Epidermal melanocyte (primary cell): ENCODE measurements around the gene MAP3K6.
A peak's percentile ranks its signal among the peaks of the same experiment; 100 is the strongest.

Source experiments
- DNase-seq: peaks from one replicate; pipeline ENCODE4 v3.0.0; 2011; ENCODE audit warnings: low spot score; ENCODE audit not compliant: insufficient read length

The MAP3K6 gene

DNA sequence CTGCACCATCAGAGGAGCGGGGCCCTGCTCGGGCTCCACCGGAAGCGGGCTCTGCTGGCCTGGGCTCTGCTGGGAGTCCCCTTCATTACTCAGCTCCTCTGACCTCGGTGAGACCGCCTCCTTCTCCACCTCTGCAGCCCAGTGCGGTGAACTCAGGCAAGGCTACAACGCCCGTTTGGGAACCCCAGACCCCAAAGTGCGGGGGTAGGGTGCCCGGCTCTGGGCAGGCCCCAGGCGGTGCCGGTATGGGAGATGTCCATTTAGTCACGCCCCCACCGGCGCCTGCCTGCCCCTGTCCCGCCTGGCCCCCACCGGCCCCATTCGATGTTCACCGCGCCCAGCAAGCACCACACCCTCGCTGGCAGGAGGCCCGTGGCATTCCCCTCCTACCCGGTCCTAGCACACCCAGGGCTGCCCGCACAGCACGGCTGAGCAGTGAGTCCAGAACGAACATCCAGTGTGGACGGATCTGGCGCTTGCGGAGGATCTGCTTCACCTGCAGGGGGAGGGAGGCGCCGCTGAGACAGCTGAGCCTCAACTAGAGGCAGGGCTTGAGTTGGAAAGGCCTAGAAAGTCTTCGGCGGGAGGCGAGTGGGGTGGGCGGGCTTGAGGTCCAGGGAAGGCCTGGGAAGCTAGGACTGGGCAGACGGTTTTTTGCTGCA is 10.0 kb downstream of the MAP3K6 start:
- DNase-seq: no peak

DNA sequence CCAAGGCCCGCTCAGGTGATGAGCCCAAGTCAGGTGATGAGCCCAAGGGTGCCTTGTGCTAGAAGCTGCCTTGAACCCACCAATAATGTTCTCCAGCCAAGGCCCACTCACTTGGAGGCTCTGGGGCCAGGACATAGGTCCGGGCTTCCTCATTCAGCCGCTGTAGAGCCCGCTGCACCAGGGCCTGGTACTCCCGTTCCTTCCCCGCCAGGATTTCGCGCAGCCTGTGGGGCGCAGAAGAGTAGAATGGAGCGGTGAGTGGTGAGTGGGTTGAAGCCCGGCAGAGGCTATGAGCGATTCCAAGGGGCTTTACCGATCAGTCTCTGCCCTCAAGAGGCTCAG is 10.5 kb downstream of the MAP3K6 start:
- DNase-seq: no peak

DNA sequence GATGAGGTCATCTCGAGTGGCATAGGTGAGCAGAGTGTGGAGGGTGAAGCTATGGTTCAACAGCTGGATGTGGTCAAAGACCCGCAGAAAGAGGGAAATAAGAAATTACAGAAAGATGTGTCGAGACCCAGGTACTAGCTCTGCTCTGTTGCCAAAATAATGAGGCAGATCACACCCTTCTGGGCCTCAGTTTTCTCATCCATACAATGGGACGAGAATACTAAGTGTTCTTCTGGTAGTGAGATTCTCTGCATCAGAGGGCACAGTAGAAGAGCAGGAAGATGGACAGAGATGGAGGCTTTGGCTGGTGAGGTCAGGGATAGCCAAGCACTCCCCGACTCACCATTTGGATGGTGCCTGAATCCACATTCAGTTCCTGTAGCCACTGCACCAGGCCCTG is 11.1 kb downstream of the MAP3K6 start:
- no peak for DNase-seq

DNA sequence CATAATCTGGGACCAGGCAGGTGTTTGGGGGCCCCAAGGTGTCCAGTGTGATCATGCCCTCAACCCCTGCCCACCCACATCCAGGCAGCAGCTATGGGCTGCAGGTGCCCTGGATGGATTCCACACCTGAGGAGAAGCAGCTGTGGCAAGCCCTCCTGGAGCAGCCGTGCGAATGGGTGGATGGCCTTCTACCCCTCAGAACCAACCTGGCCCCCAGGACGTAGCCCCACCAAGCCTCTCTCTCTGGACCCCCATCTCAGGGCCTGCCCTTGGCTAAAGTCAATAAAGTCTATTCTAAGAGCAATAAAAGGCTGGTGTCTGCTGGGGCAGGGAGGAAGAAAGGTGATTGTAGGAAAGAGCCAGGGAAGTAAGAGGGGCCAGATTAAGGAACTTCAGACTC is 13.1 kb downstream of the MAP3K6 start:
- DNase-seq: no peak

DNA sequence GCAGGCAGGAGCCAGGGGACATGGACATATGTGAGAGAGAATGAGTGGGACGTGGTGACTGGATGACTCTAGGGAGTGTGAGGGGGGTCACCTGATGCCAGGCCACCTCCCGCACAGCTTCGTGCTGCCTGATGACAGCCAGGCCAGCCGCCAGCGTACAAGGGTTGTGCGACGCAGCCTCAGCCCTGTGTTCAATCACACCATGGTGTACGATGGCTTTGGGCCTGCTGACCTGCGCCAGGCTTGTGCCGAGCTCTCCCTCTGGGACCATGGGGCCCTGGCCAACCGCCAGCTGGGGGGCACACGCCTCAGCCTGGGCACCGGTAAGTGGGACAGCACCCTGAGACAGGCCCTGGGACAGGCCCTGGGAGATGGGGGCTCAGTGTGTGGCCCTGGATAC is 13.6 kb downstream of the MAP3K6 start:
- no peak for DNase-seq

DNA sequence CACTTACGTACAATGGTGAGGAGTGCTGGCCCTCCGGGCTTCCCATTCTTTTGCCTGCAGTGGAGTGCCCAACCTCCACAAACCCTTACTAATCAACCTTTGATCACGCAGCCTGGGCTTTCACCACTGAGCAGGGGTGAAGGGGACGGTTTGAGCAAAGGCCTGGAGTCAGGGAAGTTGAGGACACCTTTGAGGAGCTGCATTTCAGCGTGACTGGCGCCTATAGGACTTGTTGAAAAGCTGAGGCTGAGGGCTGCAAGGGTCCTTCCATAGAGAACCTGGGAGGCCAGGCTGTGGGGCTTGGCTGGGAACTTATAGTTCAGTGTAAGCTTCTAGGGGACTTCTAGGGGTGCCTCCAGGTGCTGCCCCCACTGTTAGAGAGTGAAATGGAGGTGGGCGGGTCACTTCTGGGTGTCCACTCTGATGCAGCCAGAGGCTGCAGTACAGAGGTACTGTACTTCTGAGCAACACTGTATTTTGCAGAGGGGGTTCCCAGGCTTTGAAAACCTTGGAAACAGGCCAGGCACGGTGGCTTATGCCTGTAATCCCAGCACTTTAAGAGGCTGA is 15.1 kb downstream of the MAP3K6 start:
- DNase-seq: no peak

DNA sequence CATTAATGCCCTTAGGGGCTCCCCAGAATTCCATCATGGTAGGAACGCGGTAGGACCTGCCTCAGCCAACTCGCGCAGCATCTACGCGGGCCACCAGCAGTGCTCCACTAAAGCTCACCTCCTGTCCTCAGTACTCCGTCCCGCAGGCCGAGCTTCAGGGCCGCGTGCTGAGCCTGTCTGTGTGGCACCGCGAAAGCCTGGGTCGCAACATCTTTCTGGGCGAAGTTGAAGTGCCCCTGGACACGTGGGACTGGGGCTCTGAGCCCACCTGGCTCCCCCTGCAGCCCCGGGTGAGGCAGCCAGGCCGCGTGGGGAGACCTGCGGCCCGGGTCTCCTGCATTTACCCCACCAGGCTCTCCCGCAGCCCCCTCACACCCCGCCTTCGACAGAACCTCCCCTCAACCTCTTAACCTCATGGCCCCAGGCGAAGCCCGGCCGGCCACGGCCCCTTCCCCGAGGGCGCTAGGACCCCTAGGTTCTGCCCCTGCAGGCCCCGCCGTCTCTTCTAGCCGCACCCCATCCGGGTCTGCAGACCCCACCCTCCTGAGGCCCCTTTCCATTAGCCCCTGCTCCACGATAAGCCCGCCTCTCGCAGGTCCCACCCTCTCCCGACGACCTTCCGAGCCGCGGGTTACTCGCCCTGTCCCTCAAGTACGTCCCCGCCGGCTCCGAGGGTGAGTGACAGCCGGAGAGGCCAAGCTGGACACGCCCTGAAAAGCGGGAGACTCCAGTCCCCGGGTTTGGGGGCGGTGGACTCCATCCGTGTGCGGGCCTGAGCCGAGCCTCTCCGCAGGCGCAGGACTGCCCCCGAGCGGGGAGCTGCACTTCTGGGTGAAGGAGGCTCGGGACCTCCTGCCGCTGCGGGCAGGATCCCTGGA is 15.9 kb downstream of the MAP3K6 start:
- no peak for DNase-seq

DNA sequence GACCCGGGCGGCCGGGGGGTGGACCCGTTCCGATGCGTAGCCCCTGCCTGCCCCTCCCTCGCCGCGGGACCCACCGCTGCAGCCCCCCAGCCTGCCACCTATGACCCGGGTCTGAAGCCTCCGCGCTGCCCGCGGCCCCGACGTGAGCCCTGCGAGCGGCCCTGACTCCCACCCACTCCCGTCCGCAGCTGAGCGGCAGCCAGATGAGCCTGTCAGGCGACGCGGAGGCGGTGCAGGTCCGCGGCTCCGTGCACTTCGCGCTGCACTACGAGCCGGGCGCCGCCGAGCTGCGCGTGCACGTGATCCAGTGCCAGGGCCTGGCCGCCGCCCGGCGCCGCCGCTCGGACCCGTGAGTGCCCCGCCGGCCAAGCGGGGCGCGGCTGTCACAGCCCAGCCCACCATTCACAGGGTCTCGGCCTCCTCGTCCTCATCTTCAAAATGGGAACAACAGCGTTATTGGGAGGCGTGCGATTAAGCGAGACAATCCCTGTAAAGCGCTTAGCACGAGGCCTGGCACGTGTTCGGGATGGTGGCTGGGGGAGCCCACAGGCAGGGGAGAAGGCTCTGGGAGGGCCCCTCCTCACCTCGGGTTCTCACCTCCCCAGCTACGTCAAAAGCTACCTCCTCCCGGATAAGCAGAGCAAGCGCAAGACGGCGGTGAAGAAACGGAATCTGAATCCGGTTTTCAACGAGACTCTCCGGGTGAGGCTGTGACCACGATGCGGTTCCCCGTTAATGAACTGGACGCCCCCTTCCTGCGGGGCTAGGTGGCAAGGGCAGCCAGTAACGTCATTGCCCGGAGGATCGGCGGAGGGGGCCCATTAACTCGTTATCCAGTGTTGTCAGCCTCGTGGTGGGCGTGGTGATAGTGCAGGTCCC is 16.7 kb downstream of the MAP3K6 start:
- DNase-seq: peak; percentile 78

DNA sequence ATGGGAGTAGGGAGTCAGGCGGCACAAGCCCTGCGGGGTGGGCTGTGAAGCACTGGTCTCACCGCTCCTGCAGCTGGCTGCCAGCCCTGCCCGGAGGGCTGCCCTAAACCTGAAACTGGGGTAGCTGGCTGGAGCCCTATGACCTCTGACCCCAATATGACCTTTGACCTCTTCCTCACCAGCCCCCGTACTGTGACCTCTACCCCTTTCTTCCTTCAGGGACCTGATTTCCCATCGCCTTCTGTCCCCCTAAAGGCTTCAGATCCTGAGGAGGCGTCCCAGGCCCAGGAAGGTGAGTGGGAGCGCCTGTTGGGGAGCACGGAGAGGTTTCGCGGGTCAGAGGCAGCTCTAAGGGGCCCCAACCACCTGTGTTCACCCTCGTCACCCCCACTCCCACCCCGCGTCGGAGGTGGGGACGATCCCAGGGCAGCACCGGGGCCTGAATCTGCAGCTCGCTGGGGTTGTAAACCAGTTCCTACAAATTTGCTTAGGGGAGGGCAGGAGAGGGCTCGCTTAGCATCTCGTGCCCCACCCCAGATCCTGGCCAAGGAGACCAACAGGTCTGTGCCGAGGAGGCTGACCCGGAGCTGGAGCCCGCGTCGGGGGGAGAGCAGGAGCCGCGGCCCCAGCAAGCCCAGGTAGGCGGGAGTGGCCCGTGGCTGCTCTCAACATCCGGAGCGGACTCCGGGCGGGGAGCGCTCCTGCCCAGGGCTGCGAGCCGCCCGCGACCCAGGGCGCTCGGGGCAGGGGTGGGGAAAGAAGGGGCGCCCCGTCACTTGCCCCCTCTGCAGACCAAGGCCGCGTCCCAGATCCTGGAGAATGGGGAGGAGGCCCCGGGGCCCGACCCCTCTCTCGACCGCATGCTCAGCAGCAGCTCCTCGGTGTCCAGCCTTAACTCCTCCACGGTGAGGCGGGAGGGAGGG is 17.6 kb downstream of the MAP3K6 start:
- no peak for DNase-seq

DNA sequence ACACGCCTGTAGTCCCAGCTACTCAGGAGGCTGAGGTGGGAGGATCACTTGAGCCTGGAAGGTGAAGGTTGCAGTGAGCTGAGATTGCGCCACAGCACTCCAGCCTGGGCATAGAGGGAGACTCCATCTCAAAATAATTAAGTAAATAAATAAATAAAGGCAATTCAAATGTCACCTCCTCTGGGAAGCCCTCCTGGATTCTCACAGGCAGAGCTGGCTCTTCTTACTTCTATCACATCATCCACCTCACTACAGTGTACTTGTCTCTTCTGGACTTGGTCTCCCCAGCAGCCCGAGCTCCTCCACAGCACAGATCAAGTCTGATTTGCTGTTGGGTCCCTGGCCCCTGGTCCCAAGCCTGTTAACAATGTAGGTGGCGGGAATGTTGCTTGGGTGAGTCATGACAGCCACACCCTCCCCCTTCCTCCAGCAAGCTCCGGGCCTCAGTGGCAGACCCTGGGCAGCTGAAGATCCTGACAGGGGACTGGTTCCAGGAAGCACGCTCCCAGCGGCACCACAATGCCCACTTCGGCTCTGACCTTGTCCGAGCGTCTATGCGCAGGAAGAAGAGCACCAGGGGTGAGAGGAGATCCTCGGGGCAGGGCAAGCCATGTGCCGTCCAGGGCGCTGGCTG is 19.7 kb downstream of the MAP3K6 start:
- DNase-seq: no peak

DNA sequence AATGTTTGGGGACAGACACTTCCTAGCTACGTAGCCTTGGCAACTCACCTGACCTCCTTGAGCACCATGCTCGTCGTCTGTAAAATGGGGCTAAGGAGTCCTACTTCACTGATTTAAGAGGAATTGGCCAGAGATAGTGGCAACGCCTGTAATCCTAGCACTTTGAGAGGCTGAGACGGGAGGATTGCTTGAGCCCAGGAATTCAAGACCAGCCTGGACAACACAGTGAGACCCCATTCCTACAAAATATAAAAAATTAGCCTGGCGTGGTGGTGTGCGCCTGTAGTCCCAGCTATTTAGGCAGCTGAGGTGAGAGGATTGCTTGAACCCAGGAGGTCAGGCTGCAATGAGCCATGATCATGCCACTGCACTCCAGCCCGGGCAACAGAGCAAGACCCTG is 20.4 kb downstream of the MAP3K6 start:
- no peak for DNase-seq

DNA sequence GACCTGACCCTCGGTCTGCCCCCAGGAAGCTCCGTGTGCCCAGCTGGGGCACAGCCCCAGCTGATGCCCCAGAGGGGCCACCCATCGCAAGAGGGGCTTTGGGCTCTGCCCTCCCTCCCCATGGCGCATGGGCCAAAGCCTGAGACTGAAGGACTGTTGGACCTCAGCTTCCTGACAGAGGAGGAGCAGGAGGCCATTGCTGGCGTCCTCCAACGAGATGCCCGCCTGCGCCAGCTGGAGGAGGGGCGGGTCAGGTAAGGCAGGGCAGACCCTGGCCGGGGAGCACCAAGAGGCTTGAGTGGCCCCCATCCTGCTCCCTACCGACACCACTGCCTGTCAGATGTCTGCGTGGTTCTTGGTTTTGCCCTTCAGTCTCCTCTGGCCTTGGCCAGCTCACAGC is 21.5 kb downstream of the MAP3K6 start:
- no peak for DNase-seq

DNA sequence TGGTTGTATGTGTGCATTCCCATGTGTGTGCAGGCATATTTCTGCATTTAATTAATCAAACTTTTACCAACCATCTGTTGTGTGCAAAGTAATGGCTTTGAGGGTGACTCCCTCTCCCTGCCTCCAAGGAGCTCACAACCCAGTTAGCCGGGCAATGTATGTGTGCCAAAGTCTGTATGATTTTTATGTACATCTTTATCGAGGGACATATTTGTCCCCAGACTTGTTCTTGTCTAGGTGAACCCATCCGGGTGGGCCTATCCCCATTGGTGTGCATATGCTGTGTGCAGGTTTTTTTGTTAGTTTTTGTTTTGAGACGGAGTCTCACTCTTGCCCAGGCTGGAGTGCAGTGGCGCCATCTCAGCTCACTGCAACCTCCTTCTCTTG is 23.1 kb downstream of the MAP3K6 start:
- no peak for DNase-seq

DNA sequence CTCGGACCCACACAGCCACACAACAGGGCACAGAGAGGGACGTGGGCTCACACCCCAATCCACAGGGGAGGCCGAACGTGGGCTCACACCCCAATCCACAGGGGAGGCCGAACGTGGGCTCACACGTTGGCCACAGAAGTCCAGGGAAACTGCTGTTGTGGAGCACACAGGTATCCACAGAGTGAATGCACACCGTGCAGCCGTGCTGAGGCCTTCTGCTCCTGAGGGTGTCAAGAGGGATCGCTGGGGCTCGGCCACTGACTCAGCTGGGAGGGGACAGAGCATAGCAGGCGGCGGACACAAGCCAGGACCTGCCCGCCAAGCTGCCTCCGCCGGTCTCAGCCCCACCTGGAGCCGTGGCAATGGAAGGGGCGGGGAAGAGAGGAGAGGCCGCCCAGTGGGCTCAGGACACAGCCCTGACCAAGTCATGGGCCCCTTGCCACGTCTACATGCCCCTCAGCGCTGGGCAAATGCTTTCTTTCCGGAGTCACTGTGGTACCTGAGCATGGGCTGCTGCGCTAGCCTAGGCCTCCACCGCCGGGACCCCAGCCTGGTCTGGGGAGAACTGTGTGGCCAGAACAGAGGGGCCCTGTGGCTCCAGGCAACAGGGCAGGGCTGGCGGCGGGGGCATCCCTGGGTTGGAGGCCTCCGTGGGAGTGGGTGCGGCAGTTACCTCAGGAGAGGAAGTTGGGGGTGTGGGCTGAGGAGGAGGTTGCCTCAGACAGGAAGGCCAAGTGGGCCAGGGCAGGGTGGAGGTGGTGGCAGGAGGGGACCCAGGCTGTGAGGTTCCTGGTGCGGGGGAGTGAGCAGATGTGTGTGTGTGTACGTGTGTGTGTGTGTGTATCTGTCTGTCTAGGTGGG is 23.8 kb downstream of the MAP3K6 start:
- DNase-seq: no peak

DNA sequence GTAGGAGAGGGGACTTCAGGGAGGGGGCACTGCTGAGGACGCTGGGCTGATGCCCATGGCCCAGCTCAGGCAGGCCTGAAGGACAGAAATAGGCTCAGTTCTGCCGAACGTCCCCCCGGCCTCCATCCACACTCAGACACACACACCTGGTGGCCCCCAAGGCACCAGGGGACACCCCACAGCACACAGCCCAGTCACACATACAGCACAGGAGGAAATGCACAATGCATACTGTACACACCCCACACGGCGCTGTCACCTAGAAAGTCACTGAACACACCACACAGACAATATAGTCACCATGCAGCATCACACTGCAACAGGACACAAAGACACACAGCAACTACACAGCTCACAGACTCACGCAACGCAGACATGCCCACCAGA is 24.4 kb downstream of the MAP3K6 start:
- DNase-seq: no peak

DNA sequence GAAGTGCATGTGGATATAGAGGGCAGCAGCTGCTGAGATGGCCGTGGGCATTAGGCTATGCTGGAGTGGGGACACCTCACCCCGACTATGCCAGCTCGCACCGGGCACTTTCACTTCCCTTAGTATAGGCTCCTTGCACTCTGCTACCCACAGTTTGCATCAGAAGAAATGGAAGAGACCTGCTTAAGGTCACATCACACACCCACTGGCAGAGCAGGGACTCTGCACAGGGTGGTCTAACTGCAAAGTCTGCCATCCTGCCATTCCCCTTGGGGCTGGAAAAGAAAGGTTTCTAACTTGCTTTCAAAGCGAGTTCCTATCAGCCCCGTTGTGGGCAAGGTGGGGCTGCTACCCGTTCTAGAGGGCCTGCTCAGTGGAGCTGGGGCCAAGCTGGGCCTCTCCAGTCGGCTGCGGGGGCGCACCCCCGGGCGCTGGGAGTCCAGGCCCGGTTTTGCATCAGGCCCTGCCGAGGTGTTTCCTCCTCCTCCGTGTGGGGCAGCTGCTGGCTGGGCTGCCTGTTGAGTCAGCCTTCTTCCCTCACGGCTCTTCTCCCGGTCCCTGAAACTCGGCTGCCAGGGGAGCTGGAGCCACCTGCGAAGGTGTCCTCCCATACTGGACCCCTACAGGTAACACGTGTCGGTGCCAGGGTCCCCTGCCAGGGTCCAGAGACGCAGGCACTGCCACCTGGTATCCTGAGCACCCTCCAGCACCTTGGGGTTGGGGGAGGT is 25.1 kb downstream of the MAP3K6 start, which contains the start of gene SYTL1:
Gene SYTL1 (plus strand): TSS at position 498 of the 728 bp plus-strand sequence. CDS start 3,313 bp downstream, outside the sequence.
- DNase-seq: peak; percentile 50

DNA sequence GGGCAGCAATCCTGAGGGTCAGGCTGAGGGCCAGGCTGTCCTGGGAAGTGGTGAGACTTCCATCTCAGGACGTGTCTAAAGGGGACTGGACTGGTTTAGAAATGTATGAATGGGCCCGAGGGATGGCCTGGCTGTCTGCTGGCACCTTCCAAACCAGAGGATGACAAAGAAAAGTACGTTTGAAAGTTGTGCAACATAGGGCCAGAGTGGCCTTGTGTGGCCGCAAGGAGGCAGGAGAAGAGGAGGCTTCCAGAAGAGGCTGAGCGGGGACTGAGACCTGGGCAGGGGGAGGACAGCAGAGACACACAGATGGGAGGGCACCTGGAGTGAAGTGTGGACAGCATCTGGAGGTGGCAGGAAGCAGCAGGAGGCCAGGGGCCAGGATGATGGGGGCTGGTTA is 27.5 kb downstream of the MAP3K6 start:
- no peak for DNase-seq

DNA sequence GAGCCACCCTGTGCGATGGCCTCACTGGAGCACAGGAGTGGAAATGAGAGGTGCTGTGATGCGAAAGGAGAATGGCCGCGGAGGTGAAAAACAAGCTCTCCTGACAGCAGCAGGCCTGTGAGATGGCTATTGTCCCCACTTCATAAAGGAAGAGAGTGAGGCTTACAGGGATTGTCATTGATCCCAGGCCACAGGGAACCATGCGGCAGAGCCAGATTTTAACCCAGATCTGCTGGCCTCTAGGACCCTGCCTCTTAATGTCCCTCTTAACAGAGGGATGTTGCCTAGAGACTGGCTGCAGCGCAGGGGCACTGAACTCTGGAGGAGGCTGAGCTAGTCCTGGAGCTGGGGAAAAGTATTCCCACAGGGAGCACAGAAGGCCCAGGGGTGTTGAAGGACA is 28.0 kb downstream of the MAP3K6 start:
- DNase-seq: no peak

DNA sequence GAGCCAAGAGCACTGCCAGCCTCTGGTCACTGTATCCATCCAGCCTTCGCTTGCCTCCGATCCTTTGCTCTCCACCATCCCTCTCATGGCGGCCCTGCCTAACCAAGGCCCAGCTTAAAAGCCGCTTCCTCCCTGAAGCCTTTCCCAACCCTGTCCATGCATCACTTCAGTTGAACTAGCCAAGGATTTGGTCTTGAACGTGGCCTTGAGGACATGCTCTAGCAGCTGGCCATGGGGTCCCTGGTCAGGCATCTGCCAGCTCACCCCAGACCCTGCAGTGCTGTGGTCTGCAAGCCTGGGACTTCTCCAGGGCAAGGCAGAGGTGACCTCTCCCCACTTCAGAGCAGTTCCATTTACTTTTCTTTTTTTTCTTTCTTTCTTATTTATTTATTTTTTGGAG is 30.0 kb downstream of the MAP3K6 start:
- DNase-seq: no peak
